ENCODE data around the gene PIEZO2.
A peak's percentile ranks its signal among the peaks of the same experiment; 100 is the strongest.
"Not testable (repeated sequence)": the region's sequence is repeated elsewhere in the genome, so short reads cannot be mapped to it uniquely, and the experiment has no call there.

Gene PIEZO2

DNA sequence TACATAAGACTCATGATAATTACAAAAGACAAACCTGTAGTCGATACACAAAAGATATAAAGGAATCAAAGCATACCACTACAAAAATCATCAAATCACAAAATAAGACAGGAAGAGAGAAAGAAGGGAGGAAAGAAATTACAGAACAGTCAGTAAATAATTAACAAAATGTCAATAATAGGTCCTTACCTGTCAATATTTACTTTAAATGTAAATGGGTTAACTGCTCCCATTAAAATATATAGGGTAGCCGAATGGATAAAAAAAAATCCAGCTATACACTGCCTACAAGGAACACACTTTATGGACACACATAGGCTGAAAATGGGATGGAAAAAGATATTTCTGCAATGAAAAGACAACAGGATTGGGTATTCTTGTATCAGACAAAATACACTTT, 163.7 kb downstream of the PIEZO2 start:
- DNase-seq: no peak

DNA sequence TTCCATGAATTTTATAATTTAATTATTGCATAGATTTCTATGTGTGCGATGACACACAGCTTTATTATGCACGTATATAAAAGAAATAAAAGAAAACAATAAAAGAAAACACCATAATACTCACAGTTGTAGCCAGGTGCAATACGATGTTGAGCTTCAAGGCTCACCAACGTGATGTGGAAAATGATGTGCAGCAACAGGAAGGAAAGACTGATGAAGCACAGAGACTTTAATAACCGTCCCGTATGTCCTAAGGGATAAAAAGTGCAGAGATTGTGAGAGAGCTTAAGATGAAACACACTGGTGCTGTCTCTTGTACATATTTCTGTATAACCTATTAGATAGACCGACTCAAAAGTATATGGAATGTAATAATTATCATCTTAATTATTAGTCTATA, 170.0 kb downstream of the PIEZO2 start:
- no peak for DNase-seq

DNA sequence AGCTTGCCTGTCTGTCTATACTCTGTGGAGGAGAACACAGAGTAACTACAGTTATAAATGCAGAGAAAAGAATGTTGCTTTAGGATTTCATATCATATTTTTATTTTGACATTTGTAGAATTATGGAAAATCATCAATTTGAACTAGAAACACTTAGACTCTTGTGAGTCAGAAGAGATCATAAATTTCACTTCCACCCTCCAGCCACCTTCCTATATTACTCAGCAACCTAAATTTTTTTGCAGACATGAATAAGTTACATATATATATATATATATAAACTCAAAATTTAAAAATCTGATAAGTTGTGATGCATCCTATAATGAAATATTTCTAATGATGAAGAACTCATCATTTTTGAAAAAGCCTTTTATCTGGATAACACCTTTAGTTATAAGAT, 172.3 kb downstream of the PIEZO2 start:
- no peak for DNase-seq

DNA sequence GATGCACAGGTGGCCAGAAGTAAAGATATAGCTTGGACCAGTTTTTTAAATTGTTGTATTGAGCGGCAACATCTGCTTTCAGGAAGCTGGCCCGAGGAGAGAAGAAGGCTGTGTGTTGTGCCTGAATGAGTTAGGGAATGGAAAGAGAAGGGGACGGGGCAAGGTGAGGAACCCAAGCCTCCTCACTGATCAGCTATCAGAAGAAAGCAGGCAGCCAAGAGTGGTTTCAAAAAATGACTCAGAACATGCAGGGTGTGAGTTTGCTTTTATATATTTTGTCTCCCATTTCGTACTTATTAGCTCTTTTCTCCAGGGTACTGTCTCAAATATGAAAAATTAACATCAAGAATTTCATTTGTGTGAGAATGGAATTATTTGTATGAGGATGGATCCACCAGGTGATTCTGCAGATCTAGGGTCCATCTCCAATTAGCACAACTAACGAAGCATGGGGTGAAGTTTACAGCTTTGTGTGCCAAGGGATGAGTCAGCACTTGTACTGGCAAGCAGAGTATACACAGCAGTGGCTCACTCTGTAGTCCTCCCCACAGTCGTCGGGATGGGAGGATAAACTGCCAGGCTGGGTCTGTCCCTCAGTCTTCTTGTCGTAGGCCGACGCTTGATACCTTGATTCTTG, 175.7 kb downstream of the PIEZO2 start:
- DNase-seq: peak in 3 of 58 donors; percentile 2 to 61 (median 5)

DNA sequence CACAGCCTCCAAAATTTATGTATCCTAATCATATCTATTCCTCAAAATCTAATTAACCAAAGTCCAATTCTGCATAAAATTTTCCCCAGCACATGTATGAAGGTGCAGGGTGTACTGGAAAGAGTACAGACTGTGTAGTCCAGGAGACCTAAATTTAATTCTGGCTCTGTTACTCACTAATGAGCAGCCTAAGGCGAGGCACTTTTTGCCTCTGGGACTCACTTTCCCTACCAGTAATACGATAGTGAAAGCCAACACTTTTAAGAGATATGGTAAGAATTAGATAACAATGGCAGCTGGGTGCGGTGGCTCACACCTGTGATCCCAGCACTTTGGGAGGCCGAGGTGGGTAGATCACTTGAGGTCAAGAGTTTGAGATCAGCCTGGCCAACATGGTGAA, 177.7 kb downstream of the PIEZO2 start:
- DNase-seq: no peak

DNA sequence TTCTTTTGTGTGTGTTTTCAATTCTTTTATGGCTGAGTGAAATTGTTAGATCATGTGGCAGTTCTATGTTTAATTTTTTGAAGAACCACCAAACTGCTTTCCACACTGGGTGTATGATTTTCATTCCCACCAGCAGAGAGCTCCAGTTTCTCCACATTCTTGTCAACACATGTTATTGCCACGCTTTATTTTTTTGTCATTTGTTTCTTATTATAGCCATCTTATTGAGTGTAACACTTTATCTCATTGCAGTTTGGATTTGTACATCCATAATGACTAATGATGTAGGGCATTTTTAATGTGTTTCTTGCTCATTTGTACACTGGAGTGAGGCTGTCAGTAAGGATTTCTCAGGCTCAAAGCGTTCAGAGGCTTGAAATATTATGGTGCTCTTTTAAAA, 184.2 kb downstream of the PIEZO2 start:
- no peak for DNase-seq

DNA sequence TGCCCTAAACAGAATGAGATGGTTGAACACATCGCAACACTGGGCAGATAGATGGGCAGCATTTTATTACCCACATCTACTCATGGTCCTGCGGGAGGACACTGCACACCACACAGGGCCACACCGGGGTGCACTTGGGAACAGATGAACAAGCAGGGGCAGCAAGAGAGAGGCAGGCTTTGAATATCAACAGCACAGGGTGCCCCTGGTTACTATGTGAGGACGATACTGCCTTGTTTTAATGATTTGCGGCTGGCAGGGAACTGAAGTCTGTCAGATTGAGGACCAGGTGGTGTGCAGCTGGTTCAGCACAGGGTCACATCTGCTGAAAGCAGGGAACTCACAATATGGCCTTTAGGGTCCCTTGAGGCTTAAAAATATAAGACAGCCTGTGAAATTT, 195.7 kb downstream of the PIEZO2 start:
- no peak for DNase-seq

DNA sequence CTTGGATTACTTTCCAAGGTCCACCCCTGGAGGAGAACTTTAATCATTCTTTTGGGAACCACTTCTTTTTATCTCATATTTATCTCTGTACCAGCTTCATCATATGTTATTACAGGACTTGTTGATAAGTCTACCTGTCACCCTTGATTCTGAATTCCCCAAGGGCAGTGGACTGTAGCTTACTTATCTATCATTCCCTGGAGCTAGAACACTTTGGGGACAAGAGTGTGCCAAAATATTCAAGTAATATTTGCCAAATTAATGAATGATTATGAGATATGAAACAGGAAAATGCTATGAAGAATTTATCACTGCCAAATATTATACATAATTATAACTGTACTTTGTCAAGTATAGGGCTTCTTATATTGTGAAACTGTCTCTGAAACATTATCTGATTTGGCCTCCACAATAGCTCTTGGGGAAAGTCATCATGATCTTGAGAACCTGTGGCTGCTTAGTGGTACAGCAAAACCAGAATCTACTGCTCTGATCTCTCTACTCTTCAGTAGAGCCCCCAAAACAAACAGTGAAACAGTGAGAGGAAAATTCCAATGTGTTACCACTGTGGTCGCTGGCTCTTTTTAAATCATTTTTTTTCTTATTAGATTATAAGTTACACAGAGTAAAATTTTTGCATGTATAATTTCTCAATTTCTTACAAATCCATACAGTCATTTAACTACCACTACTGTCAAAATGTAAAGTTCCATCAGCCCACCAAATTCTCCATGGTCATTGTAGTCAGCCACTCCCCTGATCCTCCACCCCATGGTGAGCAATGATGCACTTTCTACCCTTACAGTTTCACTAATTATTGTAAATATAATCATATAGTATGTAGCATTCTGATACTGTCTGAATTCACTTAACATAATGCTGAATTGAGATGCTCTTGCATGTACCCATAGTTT, 197.5 kb downstream of the PIEZO2 start:
- DNase-seq: no peak

DNA sequence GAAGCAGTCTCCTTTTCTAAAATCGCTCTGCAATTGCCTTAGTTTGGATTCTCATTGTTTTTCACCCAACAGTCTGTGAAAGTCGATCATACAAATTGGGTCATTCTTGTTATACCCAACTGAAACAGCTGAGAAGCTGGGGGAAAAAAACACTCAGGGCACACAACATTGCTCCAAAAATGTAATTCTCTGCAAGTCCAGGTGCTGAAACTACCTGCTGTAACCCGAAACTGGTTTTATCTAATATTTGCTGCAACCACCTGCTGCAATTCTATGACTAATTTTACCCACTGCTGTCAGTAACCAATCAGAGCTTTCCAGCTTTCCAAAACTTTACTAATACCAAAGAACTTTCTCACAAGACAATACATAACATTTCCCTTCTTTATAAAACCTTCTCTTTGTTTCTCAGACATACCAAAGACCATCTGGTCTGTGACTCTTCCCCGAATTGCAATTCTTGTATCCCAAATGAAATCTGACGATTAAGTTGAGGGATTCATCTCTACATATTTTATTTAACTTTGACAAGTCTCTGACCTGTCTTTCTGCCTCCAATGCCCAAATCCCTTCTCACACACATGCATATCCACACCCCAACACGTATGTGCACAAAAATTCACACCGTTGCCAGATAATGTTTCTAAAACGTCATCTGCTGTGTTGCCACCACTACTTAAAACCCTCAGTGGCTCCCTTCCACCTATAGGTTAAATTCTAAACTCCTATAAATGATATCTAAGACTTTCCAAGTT, 198.3 kb downstream of the PIEZO2 start:
- DNase-seq: no peak

DNA sequence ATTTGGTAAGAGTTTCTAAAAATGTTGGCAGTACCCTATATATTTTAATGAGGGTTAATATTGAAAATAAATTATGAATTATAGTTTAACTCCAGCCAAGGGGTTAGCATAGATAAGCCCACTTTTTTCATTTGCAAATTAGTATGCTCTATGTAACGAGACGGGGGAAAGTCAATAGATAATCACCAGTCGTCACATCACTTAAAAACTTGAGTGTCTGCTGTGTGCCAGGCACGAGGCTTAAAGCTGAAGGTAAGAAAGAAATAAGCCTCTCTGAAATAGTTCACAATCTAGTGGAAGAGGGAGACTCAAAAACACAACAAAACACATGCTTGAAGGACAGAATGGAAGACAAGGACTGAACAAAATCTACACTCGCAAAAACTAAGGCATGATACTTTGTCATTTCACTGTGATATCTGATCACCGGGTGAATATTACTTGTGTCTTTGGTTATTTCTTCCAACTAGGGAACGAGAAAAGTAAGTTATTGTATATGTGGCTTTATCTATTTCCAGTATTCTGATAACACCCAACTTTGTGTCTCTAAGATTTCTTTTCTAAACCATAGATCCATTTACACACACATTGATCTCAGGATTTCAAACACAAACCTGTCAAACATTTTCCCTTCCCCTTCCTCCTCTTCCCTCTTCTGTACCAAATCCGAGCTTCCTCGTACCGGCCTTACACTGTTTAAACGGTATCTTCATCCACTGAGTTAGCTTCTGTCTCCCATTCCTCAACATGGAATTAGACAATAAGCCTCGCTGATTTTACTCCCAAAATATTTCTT, 199.1 kb downstream of the PIEZO2 start:
- DNase-seq: no peak

DNA sequence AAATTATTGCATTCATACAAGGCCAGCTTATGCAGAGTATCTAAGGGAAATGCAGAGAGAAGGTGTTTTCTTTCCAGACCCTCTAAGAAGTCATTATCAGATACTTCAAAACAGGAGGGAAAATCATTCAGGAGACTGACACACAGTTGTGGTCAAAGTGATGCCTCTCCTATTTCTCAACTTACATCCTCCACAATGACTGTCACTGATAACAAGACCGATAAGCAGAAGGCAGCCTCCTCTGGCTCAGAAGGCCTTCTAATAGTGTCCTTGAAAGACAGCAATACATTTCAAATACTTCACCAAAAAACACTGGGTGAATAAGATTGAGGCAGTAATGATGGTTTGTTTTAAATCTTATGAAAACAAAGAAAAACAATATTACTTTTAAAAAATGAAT, 199.7 kb downstream of the PIEZO2 start:
- DNase-seq: no peak

DNA sequence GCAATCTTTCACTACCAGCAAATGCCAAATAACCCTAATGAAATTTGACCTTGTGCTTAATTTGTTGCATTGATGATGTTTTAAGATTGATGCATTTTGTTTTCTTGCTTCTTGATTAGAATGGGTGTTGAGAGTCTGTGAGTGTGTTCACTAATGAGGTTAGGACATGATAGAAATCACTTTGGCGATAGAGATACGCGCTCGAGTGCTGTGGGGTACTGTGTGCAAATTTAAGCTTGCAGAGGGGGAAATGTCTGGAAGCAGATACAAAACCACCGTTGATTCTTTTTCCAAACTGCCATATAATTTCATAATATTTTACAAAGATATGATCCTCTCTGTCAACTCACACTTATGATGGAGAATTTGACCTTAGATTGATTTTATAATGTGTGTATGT, 200.9 kb downstream of the PIEZO2 start:
- no peak for DNase-seq

DNA sequence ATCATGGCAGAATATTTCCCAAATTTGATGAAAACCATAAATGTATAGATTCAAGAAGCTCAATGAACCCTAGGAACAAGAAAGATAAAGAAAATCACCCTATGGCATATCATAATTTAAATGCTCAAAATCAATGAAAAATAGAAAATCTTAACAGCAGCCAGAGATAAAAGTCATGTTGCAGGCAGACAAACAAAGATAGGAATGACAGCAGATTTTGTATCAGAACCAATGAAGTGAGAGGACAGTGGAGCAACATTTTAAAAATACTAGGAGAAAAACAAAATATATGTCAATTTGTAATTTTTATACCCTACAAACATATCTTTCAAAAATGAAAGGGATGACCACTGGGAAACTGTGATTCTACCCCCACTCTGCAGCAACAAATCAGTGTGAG, 203.3 kb downstream of the PIEZO2 start:
- no peak for DNase-seq

DNA sequence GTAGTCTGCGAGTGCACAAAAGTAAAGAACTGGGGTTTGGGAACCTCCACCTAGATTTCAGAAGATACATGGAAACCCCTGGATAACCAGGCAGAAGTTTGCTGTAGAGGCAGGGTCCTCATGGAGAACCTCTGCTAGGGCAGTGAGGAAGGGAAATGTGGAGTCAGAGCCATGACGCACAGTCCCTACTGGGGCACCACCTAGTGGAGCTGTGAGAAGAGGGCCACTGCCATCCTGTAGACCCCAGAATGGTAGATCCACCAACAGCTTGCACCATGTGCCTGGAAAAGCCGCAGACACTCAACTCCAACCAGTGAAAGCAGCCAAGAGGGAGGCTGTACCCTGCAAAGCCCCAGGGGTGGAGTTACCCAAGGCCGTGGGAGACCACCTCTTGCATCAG, 206.4 kb downstream of the PIEZO2 start:
- no peak for DNase-seq

DNA sequence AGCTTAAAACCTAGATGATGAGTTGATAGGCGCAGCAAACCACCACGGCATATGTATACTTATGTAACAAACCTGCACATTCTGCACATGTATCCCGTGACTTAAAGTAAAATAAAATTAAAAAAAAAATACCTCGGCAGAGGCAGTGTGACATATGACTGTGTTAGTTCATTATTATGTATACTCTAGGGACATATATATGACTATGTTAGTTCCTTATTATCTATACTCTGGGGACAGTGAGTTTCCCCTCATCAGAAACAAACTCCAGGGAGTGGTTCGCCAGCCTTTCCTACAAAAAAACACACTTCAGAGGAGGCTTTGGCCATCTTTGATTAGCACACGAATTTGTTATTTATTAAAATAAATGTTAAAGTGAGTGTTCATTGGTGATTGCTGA, 209.5 kb downstream of the PIEZO2 start:
- no peak for DNase-seq

DNA sequence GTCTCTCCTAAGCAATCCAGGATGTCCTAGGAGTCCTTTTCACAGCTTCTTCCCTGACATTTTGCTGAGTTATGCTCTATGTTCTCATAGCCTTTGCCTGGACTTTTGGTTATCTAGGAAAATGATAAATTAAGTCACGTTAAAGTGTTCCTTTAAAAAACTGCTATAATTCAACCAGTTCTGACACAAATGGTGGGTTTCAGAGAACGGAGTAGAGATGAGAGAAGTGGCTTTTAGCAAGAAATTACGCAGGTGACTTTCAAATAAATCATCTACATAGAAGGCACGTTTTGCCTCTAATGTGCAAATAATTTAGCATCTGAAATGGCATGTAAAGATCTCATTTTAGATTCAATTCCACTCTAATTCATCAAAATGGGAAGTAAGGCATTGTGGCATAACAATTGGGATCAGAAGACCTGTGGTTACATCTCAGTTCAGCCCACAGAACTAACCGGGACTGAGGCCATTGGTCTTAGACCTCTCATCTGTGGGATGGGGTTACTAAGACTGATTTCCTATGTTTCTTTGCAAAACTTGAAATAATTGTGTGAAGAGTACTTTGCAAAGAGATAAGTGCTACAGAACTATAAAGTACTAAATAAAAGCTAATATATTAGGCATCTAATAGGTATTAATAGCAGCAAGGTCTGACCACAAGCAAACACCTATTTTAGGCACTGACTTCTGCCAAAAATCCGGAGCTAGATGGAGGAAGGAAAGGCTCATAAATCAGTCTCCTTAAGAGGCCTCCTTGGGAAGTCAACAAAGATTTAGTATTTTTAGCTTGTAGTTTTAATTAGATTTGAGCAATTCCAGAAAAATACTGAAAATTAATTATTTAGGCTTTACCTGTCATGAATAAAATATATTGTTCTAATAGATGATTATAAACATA, 211.4 kb downstream of the PIEZO2 start:
- no peak for DNase-seq

DNA sequence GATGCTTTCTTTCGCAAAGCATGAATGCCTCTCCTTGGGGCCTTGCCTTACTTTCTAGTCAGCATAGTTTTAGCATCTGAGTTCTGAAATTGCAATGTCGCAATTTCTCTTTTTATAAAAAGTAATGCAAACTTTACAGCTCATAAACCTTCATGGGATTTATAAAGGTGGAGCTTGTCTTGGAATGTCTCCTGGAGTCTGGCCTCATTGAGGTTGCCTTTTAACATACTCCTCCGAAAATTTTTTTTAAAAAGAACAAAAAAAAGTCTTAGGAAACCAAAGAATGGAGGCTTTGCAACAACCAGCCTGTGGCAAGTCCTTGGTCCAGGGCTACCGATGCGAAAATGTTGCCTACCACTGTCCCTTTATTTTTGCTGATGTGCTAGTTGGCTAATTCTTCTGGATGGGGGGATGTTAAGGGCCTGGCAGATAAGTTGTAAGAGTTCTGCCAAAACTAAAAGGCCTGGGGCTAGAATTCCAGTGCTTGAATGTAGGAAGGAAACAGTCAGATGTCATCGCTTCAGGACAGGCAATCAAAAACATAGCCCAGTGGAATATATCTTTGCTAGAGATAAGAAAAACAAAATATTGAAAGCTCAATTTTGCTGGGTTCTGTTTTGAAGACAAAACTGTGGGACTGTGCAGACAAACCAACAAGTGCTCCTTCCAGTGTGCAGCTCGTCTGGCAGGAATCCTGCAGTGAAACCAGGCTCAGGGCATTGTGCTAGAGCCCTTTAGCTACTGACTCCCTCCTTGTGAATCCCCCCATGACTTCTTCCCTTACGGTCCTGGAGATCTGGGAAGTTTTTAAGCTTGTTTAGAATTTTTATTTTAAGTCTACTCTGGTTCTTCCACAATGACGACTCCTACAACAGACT, 213.0 kb downstream of the PIEZO2 start:
- no peak for DNase-seq

DNA sequence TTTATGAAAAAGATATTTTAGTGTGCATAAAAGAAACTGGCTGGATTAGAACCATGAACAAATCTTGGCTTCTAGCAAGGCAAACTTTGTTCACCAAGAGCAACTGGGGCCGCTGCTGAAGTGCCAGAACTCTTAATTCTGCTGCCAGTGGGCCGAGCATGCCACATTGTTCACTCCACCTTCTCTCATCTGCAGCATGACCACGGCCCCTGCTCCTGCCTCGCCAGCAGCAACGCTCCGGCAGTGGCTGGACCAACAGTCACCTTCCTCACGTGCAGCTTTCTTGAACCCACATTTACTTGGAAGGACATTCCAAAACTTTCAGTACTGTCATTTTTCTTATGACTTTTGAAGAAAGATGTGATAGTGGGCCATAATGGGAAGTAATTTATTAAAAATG, 213.8 kb downstream of the PIEZO2 start:
- DNase-seq: no peak

DNA sequence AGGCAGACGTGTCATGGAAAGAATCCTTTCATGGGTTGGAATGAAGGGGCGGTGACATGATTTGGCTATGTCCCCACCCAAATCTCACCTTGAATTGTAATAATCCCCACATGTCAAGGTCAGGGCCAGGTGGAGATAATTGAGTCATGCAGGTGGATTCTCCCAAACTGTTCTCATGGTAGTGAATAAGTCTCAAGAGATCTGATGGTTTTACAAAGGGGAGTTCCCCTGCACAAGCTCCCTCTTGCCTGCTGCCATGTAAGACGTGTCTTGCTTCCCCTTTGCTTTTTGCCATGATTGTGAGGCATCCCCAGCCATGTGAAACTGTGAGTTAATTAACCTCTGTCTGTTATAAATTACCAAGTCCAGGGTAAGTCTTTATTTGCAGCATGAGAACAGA, 215.7 kb downstream of the PIEZO2 start:
- DNase-seq: not testable (repeated sequence)

Measured in anterior cingulate cortex (tissue), 58 donors.